Skeletal muscle tissue (tissue), 4 donors: ENCODE results near the gene SYCN. TPM values are rescaled to one million over a fixed set of nuclear protein-coding genes. Genes with fewer than 3 reads are reported as not detected.

Experiments used
- H3K27ac ChIP-seq: one replicate; pipeline ENCODE4 v1.7.0; 2013; ENCODE audit warnings: mild to moderate bottlenecking, low read depth, low read length, inconsistent platforms
- H3K27me3 ChIP-seq, 3 donors: one replicate each; pipeline ENCODE4 v1.7.0; 2013; ENCODE audit warnings: low read length in 3 of 3; ENCODE audit not compliant: control insufficient read depth in 3 of 3, insufficient read depth in 3 of 3
- H3K36me3 ChIP-seq, 3 donors: one replicate each; pipeline ENCODE4 v1.7.0; 2013; ENCODE audit warnings: low read length in 3 of 3; ENCODE audit not compliant: control insufficient read depth in 3 of 3, insufficient read depth in 3 of 3
- H3K4me1 ChIP-seq, 3 donors: one replicate each; pipeline ENCODE4 v1.7.0; 2013; ENCODE audit warnings: low read length in 3 of 3, mild to moderate bottlenecking in 3 of 3; ENCODE audit not compliant: control insufficient read depth in 3 of 3, insufficient read depth in 3 of 3
- H3K4me3 ChIP-seq, 3 donors: one replicate each; pipeline ENCODE4 v1.7.0; 2013; ENCODE audit warnings: low read length in 3 of 3
- H3K9ac ChIP-seq, 3 donors: one replicate each; pipeline ENCODE4 v1.7.0; 2013; ENCODE audit warnings: low read length in 3 of 3, mild to moderate bottlenecking in 3 of 3, moderate library complexity in 2 of 3, low read depth in 1 of 3
- H3K9me3 ChIP-seq, 3 donors: one replicate each; pipeline ENCODE4 v1.7.0; 2013; ENCODE audit warnings: low read length in 3 of 3; ENCODE audit not compliant: control insufficient read depth in 3 of 3
- total RNA-seq: library from RNA; depleted of rRNA; stranded (reverse); fragments of >200 nt; gene quantifications from one replicate; pipeline ENCODE4 v1.2.3, GENCODE V29; 2014
- donor health status: Osteomylitis.

The SYCN gene
- total RNA-seq, 1 donor from 2014 or later, result not detected

GRCh38 chr19:39158646-39159260 lies 45.3 kb downstream of the SYCN start:
- H3K9ac ChIP-seq, result no peak overlapping the region
- H3K4me3 ChIP-seq, result no peak overlapping the region
- H3K4me1 ChIP-seq, result peaks cover 4 to 20% (median 16%) of the 10 kb centered on the region in 3 donors
- no peaks in the 10 kb centered on the region for H3K36me3 ChIP-seq
- no peaks in the 10 kb centered on the region for H3K27me3 ChIP-seq
- no peaks in the 10 kb centered on the region for H3K9me3 ChIP-seq
- no peak overlapping the region for H3K27ac ChIP-seq

DNA sequence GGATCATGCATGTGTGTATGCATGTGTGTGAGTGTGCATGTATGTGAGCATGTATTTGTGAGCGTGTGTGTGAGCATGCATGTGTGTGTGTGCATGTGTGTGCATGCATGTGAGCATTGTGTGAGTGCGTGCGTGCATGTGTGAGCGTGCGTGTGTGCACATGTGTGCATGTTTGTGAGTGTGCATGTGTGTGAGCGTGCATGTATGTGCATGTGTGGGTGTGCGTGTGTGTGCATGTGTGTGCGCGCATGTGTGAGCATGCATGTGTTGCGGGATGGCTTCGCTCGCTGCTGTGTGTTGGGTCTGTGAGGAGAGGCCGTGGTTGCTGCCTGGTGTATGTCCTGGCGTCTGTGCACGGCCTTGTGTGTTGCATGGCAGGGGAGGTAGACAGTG lies 46.1 kb downstream of the SYCN start:
- Histone ChIP-seq H3K4me1 (peaks cover 4 to 20% (median 16%) of the 10 kb centered on the region in 3 donors), H3K4me3 (no peak overlapping the region), H3K9me3 (no peaks in the 10 kb centered on the region), H3K27me3 (no peaks in the 10 kb centered on the region), H3K36me3 (no peaks in the 10 kb centered on the region), H3K27ac (no peak overlapping the region), H3K9ac (no peak overlapping the region)

DNA sequence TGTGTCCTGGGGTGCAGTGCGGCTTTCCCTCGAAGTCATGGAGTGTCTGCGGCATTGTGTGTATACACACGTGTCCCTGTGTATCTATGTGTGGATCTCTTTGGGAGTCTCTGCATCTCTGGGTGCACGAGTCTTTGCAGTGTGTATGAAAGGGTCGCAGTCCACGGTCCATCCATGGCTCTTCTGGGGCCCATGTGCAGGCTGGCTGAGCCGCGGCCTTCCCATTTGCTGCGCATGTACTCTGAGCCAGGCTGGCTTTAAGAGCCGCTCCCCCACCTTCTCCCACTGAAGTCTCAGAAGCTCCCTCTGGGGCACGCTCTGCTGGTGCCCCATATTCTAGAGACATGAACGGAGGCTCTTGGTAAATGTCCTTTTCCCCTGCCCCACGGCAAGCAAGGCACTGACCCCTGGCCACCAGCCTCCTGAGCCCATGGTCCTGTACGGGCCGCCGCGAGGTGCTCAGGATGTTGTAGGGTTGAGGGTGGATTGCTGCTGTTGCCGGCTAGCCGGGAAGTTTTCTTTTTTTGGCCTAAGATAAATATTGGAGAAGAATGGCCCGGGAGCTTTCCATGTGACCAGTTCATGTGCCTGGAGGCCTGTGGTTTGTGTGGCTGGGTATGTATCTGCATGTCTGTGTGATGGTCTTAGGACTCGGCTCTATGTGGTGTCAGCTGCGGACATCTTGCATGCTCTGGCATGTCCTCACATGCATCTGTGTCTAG lies 46.6 kb downstream of the SYCN start:
- H3K9me3 ChIP-seq, result no peaks in the 10 kb centered on the region
- H3K36me3 ChIP-seq, result no peaks in the 10 kb centered on the region
- no peak overlapping the region for H3K4me3 ChIP-seq
- peaks cover 4 to 20% (median 16%) of the 10 kb centered on the region in 3 donors for H3K4me1 ChIP-seq
- no peak overlapping the region for H3K27ac ChIP-seq
- H3K27me3 ChIP-seq, result no peaks in the 10 kb centered on the region
- H3K9ac ChIP-seq, result no peak overlapping the region

- no peaks in the 10 kb centered on the region for H3K27me3 ChIP-seq
- H3K9ac ChIP-seq, result no peak overlapping the region
- peaks cover 4 to 20% (median 16%) of the 10 kb centered on the region in 3 donors for H3K4me1 ChIP-seq
- no peak overlapping the region for H3K4me3 ChIP-seq
- no peaks in the 10 kb centered on the region for H3K36me3 ChIP-seq
- no peak overlapping the region for H3K27ac ChIP-seq
- H3K9me3 ChIP-seq, result no peaks in the 10 kb centered on the region
Measured at GRCh38 chr19:39156326-39157230, 47.5 kb downstream of the SYCN start.

- H3K36me3 ChIP-seq, result no peaks in the 10 kb centered on the region
- H3K9me3 ChIP-seq, result no peaks in the 10 kb centered on the region
- no peak overlapping the region for H3K4me3 ChIP-seq
- no peak overlapping the region for H3K27ac ChIP-seq
- no peak overlapping the region for H3K9ac ChIP-seq
- peaks cover 2 to 15% (median 13%) of the 10 kb centered on the region in 3 donors for H3K4me1 ChIP-seq
- H3K27me3 ChIP-seq, result no peaks in the 10 kb centered on the region
Measured at GRCh38 chr19:39155741-39156140, 48.3 kb downstream of the SYCN start.

DNA sequence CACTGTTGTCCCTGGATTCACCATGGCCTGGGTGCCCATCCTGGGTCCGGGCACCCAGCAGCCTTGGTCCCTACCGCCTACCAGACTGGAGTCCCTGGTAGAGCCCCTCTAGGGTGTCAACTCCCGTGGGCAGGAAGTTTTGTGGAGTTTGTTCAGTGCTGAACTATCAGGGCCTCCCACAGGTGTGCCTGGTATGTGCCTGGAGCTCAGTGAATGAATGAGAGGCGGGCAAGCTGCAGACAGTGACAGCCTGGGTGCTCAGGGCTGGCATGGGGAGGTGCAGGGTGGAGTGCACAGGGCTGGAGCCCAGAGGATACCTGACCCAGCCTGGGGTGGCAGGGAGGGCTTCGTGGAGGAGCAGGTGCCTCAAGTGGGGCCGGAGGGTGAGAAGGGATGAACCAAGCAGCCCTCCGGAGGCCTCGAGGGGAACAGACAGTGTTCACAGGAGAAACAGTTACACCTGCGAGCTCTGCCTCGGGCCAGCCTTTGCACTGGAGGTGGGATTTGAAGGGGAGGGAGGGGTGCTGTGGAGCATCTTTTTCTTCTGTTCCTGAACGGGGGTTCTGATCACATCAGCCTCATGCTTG lies 48.9 kb downstream of the SYCN start:
- Histone ChIP-seq H3K36me3 (no peaks in the 10 kb centered on the region), H3K4me1 (peaks cover 2 to 11% (median 9%) of the 10 kb centered on the region in 3 donors)

DNA sequence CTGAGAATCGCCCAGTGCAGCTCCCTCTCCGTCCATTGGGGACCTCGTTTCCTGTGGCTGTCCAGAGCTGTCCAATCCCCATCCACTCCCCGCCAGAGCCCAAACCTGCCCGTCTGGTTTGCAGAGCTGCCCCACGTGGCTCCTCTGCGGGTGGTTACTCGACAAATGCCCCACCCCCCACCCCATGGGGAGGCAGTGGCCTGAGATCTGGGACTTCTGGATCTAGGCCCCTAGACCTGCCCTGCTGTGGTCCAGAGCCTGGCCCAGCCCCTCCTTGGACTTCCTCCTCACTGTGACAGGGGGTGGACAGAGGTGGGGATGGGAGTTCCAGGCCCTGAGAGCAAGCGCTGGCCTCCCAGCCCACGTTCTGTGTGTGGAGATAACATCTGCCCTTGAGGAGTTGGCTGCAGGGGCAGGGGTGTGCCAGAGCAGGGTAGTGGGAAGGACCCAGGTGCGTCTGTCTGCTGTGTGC lies 49.4 kb downstream of the SYCN start:
- Histone ChIP-seq H3K9me3 (no peaks in the 10 kb centered on the region), H3K4me3 (no peak overlapping the region), H3K9ac (no peak overlapping the region), H3K36me3 (no peaks in the 10 kb centered on the region), H3K27ac (no peak overlapping the region), H3K4me1 (peaks cover 2 to 10% (median 8%) of the 10 kb centered on the region in 3 donors), H3K27me3 (no peaks in the 10 kb centered on the region)

More for the DNA sequence above, 48.9 kb downstream of the SYCN start:
- no peak overlapping the region for H3K4me3 ChIP-seq
- no peaks in the 10 kb centered on the region for H3K9me3 ChIP-seq
- no peak overlapping the region for H3K27ac ChIP-seq
- H3K9ac ChIP-seq, result no peak overlapping the region
- no peaks in the 10 kb centered on the region for H3K27me3 ChIP-seq

DNA sequence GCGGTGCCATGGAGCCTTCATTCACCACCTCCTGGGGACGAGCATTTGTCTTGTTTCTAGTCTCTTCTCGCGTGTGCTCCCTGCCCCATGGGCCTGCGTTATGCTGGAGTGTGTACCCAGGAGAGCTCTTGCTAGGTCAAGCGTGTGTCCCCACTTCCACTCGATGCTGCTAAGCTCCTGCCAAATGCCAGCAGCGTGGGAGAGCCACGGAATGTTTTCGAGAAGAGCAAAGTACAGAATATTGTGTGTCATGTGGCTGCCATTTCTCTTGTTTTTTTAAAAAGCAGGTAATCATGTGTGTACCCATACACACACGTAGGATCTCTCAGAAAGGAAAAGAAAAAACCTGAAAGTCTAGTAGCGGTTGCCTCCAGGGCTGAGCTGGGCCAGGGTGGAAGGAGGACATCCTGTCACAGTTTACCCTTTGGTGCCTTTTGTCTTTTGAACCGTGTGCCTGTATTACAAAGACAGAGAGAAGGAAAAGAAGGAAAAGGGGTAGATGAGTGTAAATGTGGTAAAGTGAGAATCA lies 49.9 kb downstream of the SYCN start:
- H3K36me3 ChIP-seq, result no peaks in the 10 kb centered on the region
- H3K27me3 ChIP-seq, result no peaks in the 10 kb centered on the region
- H3K4me1 ChIP-seq, result peaks cover 2 to 10% (median 8%) of the 10 kb centered on the region in 3 donors
- H3K4me3 ChIP-seq, result no peak overlapping the region
- no peaks in the 10 kb centered on the region for H3K9me3 ChIP-seq
- no peak overlapping the region for H3K27ac ChIP-seq
- no peak overlapping the region for H3K9ac ChIP-seq
